Upper lobe of left lung (tissue), 4 donors: ENCODE measurements around the gene CLMN.

ENCODE experiments used
- EP300 ChIP-seq, 4 donors: sonication (generic); formaldehyde crosslinking; IDR thresholded peaks; one replicate each; pipeline ENCODE4 v1.5.1; 2017; ENCODE audit warnings: antibody characterized with exemption in 4 of 4, control low read depth in 2 of 4
- POLR2A ChIP-seq, 4 donors: fragments of 450-650 bp; IDR thresholded peaks; one replicate each; pipeline ENCODE4 v1.5.1; 2016 to 2017; ENCODE audit warnings: antibody characterized with exemption in 4 of 4, mild to moderate bottlenecking in 2 of 4
- POLR2AphosphoS5 ChIP-seq, 2 donors: sonication (generic); formaldehyde crosslinking; IDR thresholded peaks; one replicate each; pipeline ENCODE4 v1.5.1; 2017; ENCODE audit warnings: antibody characterized with exemption in 2 of 2
- TF ChIP-seq, protein P1 (sequence below), 6 experiments: fragments of 450-650 bp in 4 of 6; fragments of 200-600 bp in 2 of 6; sonication (generic) in 2 of 6; IDR thresholded peaks; one replicate each; pipeline ENCODE4 v1.5.1; 2016 to 2019; ENCODE audit warnings: antibody characterized with exemption in 6 of 6

DNA sequence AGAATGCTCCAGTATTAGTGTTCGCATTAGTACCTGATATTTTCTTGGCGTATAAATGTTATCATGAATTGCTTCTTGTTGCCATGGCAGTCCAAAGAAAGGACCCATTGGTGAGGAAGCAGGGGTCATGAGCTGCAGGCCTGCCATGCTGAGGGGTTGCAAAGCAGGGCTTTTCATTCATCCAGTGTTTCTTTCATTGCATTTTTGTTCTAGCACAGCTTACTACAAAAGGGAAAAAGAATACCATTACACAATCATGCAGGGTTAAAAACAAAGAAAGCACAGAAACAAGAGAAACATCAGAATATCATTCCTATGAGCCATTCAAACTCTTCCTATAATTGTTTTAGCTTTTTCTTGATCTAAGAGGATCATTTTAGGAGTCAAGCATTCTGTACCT, 186.4 kb downstream of the CLMN start:
- TF ChIP-seq, protein P1, sequence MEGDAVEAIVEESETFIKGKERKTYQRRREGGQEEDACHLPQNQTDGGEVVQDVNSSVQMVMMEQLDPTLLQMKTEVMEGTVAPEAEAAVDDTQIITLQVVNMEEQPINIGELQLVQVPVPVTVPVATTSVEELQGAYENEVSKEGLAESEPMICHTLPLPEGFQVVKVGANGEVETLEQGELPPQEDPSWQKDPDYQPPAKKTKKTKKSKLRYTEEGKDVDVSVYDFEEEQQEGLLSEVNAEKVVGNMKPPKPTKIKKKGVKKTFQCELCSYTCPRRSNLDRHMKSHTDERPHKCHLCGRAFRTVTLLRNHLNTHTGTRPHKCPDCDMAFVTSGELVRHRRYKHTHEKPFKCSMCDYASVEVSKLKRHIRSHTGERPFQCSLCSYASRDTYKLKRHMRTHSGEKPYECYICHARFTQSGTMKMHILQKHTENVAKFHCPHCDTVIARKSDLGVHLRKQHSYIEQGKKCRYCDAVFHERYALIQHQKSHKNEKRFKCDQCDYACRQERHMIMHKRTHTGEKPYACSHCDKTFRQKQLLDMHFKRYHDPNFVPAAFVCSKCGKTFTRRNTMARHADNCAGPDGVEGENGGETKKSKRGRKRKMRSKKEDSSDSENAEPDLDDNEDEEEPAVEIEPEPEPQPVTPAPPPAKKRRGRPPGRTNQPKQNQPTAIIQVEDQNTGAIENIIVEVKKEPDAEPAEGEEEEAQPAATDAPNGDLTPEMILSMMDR (IDR thresholded peaks at IDR 0.05), result no peak
- TF ChIP-seq POLR2AphosphoS5 (IDR thresholded peaks at IDR 0.05) (no peak), POLR2A (IDR thresholded peaks at IDR 0.05) (no peak), EP300 (IDR thresholded peaks at IDR 0.05) (no peak)
